Stimulated activated CD8-positive, alpha-beta memory T cell treated with anti-CD3 and anti-CD28 coated beads, Interleukin-7, amount 100 ng/mL, for 1 hour (primary cell): ENCODE results near the gene RHBDF2.

ENCODE experiments used
- DNase-seq, 2 donors: peaks; one replicate each; pipeline ENCODE4 v3.0.0-alpha.2; 2020; ENCODE audit warnings: low read depth in 2 of 2

Gene RHBDF2

GRCh38 chr17:76501018-76501826 is at the start of gene RHBDF2:
Gene RHBDF2, minus strand, starts transcription at chr17:76501423. Its CDS starts 19,899 bp downstream, at chr17:76481524.
- peak; percentile 98 for DNase-seq

- DNase-seq, result no peak
Observed at GRCh38 chr17:76549539-76549938, 48.3 kb upstream of the RHBDF2 start.

- no peak for DNase-seq
Observed at GRCh38 chr17:76549215-76549518, 47.9 kb upstream of the RHBDF2 start.

- no peak for DNase-seq
Observed at GRCh38 chr17:76548378-76549214, 47.4 kb upstream of the RHBDF2 start.

GRCh38 chr17:76547642-76548202 is 46.5 kb upstream of the RHBDF2 start:
- no peak for DNase-seq

GRCh38 chr17:76547183-76547641 is 46.0 kb upstream of the RHBDF2 start:
- peak in 1 of 2 donors; percentile 34 for DNase-seq

- no peak for DNase-seq
Observed at GRCh38 chr17:76546556-76547182, 45.4 kb upstream of the RHBDF2 start.

- no peak for DNase-seq
Observed at GRCh38 chr17:76545918-76546555, 44.8 kb upstream of the RHBDF2 start.

GRCh38 chr17:76544546-76545365 is 43.5 kb upstream of the RHBDF2 start:
- DNase-seq, result no peak

GRCh38 chr17:76543826-76544545 is 42.8 kb upstream of the RHBDF2 start:
- no peak for DNase-seq

GRCh38 chr17:76543482-76543825 is 42.2 kb upstream of the RHBDF2 start:
- DNase-seq, result no peak

- no peak for DNase-seq
Observed at GRCh38 chr17:76542984-76543383, 41.8 kb upstream of the RHBDF2 start.

GRCh38 chr17:76542566-76542971 is 41.3 kb upstream of the RHBDF2 start:
- DNase-seq, result no peak

- no peak for DNase-seq
Observed at GRCh38 chr17:76541739-76542454, 40.7 kb upstream of the RHBDF2 start.

GRCh38 chr17:76540381-76541300 is 39.4 kb upstream of the RHBDF2 start:
- DNase-seq, result no peak

GRCh38 chr17:76539631-76540271 is 38.5 kb upstream of the RHBDF2 start, which contains the start of gene PRCD:
Gene PRCD, plus strand, starts transcription at chr17:76540044. Its CDS starts 98 bp downstream, at chr17:76540142.
- no peak for DNase-seq

- DNase-seq, result no peak
Observed at GRCh38 chr17:76538941-76539570, 37.8 kb upstream of the RHBDF2 start.
